Jurkat, Clone E6-1 (cell line): Measurements from ENCODE around the gene MYL10.

Source experiments
- DNase-seq: peaks from one replicate; pipeline ENCODE4 v3.0.0-alpha.2; 2011; ENCODE audit warnings: low read depth, low spot score
- H3K4me3 ChIP-seq: 2 replicates; pipeline ENCODE4 v1.5.1; 2011; ENCODE audit warnings: mild to moderate bottlenecking, low read length, control low read depth, moderate library complexity

The MYL10 gene

DNA sequence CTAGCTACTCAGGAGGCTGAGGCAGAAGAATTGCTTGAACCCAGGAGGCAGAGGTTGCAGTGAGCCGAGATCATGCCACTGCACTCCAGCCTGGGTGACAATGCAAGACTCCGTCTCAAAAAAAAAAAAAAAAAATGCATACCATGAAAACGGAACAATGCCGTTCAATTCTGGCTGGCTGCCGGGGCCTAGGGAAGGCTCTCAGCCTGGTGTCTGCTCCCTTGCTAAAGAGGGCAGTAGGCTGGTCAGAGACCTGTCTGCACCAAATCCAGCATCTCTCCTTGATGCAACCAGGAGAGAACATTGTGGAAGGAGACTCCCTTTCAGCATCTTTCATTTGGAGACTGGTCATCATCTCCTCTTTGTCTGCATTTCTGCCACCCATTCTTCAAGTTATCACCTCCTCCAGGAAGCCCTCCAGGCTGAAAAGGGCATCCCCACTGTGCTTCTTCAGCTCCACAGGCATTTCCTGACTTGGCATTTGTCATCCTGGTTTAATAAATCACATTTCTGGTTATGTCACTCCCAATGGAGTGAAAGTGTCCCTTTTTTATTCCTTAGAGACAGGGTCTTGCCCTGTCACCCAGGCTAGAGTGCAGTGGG lies 24.7 kb downstream of the MYL10 start:
- DNase-seq, result no peak
- H3K4me3 ChIP-seq, result no peak overlapping the region

DNA sequence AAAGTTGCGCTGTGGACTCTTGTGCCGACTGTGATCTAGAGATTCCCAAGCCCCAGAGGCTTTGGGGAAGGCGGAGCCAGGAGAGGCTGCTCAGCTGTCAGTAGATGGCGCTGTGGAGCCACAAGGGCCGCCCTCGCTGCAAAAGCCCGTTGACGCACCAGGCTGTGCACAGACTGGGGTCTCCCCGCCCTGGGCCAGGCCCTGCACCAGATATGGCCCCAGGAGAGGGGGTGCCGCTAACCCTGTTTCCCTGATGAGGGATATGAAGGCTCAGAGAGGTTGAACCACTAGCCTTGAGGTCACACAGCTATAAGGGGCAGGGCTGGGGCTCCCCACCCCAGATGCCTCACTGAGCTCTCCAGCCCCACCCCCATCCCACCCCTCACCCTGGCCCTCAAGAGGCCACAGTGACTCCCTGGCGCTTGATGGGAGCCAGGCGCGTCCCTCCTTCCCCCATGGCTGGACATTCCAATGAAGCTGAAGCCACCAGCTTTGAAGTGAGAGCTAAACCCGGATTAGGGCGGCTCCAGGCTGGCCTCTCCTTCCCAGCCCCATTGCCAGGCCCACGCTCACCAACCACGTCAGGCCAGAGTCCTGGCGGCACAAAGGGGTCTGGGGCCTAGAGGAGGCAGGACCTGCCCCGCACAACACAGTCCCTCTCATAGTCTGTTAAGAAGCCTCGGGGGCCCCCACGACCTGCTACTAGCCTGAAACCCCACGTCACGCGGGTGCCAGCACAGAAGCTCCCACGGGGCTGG lies 26.4 kb downstream of the MYL10 start:
- peak; percentile 57 for DNase-seq
- no peak overlapping the region for H3K4me3 ChIP-seq

DNA sequence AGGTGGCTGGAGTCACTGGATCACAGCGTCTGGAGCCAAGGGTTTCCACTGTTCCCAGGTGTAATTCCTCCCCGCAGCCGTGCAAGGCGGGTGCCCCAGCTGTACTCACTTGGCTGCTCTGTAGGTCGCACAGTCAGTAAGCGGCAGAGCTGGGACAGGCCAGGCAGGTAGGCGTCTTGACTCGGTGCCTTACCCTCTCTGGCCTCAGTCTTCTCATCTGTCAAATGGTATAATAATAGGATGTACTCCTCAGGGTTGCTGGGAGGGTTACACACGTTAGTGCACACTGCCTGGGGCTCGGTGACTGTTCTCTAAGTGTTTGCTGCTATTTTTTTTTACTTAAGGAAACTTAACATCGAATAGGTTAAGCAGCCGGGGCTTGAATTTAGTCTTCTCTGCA lies 27.0 kb downstream of the MYL10 start:
- no peak for DNase-seq
- no peak overlapping the region for H3K4me3 ChIP-seq

DNA sequence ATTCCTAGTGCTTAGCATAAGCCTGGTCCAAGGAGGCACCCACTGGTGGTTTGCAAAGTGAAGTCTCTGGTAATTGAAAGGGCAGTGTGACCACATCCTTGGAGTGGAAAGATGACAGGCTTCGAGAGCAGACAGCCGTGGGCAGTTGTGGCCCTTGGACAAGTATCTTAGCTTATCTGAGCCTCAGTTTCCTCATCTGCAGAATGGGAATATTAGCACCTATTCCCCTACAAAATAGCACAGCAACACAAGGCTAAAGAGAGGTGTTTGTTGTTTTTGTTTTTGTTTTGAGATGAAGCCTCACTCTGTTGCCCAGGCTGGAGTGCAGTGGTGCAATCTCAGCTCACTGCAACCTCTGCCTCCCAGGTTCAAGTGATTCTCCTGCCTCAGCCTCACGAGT lies 29.3 kb downstream of the MYL10 start:
- H3K4me3 ChIP-seq, result no peak overlapping the region
- DNase-seq, result no peak

DNA sequence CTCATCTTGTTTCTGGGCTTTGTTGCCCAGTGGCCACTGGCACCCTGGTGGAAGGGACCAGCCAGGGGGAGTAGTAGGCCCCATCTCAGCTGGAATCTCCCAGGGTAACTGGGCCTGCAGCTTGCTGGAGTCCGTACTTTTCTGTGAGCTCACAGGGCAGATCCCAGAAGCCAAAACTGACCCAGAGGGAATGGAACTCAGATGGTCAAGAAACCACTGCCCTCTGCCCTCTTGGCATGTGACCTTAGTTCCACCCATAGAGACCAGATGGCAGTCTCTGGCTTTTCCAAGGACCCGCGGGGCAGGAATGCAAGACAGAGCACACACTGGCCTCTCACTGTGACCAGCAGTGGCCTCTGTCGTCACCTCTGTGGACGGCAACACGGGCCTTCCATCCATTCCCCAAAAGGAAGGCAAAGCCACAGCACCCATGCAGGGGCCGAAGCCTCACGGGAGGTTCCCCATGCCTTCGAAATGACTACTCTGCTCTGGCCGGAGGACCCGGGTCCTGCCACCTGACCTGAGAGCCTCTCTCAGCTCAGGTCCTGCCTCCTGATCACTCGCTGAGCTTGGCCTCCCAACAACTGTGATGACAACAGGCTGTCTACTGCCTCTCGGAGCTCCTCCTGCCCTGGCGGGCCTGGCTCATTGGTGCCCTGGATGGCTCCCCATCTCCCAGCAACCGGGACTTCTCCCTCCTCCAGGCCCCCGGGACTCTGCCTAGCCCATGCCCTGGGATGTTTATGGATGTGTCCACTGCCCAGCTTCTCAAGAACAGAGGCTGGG lies 29.9 kb downstream of the MYL10 start:
- no peak for DNase-seq
- no peak overlapping the region for H3K4me3 ChIP-seq

DNA sequence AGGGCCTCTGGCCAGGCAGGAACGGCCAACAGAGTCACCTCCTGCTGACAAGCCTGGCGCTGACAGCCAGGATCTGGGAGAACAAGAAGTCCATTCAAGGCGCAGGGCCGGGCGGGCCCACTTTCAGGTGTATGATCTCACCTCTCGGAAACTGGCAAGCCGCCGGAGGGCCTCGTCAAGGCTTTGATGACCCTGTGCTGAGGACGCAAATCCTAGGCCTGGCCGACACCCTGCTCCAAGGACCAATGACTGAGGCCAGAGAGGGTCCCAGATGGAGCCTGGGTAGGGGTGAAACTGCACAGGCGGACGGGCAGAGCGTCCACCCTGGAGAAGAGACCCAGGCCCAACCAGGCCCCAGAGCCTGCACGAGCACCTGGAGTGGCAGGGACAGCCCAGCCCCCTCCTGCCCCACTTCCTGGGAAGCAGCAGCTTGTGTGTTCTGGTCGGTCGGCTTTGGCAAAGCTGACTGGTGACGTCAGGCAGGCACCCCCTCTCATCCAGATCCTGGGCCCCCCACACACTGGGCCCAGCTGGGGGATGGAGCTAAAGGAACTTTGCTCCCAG lies 30.6 kb downstream of the MYL10 start:
- no peak for DNase-seq
- no peak overlapping the region for H3K4me3 ChIP-seq

DNA sequence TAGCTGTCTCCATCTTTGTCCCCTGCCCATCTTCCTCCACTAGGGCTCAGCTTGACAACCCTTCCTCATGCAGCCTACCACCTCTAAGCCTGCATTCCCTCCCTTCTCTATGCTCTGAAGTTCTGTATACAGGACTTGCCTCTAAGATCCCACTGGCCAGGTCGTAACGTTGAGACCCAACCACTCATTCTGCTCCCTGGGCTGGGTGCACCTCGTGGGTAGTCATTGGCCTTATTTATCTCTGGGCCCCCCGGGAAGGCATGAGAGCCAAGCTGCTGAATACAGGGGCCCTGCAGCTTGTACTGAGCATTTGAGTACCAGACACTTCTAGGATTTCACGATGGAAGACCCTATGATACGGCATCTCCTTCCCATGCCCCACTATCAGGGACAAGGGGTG lies 31.2 kb downstream of the MYL10 start:
- no peak overlapping the region for H3K4me3 ChIP-seq

DNA sequence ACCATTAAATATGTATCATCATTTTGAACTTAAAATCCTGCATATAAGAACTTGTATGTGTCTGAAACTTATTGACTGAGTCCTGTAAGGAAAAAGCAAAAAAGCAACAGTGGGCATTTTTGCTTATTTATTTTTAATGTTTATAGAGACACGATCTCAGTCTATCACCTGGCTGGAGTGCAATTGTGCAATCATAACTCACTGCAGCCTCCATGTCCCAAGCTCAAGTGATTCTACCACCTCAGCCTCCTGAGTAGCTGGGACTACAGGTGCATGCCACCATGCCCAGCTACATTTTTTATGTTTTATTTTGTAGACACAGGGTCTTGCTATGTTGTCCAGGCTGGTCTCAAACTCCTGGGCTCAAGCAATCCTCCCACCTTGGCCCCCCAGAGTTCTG lies 32.2 kb downstream of the MYL10 start:
- no peak overlapping the region for H3K4me3 ChIP-seq
- DNase-seq, result no peak

More for the DNA sequence above, 31.2 kb downstream of the MYL10 start:
- no peak for DNase-seq

DNA sequence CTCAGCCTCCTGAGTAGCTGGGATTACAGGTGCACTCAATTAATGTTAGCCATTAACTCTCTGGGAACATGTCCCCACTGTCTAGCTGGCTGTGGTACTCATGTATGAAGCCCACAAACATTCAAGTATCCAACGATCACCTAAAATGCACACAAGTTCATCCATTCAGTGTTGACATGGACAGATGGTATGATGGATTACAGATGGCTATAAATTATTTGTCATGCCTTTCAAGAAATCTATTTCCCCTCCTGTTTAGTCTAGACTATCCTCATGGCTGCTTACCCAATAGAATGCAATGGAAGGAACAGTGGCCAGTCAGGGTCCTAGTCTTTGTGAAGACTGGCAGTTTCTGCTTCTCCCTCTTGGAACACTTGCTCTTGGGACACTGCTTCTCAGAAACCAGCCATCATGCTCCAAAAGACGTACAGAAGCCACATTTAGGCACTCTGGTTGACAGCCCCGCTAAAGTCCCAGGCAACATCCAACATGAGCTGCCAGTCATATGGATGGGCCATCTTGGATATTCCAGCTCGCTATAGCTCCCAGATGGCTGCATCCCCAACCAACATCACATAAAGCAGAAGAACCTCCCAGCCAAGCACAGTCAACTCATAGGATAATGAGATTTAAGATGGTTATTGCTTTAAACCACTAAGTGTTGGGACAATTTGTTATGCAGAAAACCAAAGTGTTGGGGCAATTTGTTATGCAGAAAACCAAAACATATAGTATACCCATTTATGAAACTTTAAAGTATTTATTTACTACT lies 33.1 kb downstream of the MYL10 start:
- DNase-seq, result no peak

DNA sequence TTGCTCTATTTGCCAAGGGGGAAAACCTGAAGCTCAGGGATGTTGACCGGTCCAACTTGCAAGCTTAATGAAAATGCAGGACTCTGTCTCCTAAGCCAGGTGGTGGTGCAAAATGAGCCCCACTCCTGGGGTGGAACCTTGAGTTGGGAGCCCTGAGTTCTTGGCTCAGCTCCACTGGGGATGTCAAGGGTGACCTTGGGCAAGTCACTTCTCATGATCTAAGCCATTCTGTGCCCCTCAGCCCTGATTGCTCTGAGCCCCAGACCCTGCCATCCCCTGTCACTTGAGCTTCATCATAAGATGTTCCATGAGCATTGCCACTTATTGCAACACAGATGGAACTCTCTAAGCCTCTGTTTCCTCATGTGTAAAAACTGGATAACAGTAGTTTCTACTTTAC lies 33.9 kb downstream of the MYL10 start:
- no peak for DNase-seq
- no peak overlapping the region for H3K4me3 ChIP-seq

More for the DNA sequence above, 33.1 kb downstream of the MYL10 start:
- no peak overlapping the region for H3K4me3 ChIP-seq

DNA sequence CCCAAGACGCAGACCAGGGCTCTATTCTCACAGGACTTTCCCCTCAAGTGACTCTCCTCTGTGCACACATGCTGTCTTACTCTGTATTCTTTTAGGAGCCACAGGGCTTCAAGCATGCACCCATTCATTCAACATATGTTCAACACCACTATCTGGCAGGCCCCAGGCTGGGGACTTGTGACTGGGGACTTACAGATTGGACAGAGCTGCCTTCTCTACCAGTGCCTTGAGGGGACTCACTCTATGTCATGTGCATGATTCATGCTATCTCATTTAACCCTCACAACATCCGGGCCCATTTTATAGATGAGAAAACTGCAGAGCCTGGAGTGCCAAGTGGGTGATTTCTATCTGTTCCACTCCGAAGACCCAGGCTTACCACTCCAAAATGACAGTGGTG lies 34.3 kb downstream of the MYL10 start:
- no peak for DNase-seq
- no peak overlapping the region for H3K4me3 ChIP-seq

DNA sequence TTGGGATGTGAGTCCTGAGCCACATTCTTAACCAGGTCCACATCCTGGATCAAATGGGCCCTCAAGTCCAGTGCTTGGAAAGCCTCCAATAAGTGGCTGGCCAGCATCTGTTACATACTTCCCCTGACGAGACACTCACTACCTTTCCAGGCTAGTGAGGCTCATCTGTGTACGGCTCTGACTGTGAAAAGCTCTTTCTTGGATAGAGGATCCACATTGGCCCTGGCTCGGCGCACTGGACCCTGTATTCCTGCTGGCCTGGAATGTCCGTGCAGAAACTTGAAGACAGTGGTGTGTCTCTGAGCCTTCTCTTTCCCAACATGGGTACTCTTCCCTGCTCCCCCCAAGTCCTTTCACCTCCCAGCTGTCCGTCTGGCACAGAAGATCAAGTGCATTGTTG lies 35.5 kb downstream of the MYL10 start:
- DNase-seq, result no peak

DNA sequence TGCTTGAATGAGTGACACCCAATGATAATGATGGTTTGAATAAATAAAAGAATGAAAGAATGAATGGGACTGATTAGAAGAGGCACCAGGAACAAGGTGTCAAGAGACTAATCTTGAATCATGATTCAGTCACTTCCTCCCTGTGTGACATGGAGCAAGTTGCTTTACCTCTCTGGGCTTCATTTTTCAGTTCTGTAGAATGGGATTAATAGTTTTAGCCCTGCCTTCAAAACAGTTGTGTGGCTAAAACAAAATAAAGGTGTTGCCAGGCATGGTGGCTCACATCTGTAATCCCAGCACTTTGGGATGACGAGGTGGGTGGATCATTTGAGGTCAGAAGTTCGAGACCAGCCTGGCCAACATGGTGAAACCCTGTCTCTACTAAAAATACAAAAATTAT lies 37.6 kb downstream of the MYL10 start:
- DNase-seq, result no peak
- no peak overlapping the region for H3K4me3 ChIP-seq

More for the DNA sequence above, 35.5 kb downstream of the MYL10 start:
- no peak overlapping the region for H3K4me3 ChIP-seq

DNA sequence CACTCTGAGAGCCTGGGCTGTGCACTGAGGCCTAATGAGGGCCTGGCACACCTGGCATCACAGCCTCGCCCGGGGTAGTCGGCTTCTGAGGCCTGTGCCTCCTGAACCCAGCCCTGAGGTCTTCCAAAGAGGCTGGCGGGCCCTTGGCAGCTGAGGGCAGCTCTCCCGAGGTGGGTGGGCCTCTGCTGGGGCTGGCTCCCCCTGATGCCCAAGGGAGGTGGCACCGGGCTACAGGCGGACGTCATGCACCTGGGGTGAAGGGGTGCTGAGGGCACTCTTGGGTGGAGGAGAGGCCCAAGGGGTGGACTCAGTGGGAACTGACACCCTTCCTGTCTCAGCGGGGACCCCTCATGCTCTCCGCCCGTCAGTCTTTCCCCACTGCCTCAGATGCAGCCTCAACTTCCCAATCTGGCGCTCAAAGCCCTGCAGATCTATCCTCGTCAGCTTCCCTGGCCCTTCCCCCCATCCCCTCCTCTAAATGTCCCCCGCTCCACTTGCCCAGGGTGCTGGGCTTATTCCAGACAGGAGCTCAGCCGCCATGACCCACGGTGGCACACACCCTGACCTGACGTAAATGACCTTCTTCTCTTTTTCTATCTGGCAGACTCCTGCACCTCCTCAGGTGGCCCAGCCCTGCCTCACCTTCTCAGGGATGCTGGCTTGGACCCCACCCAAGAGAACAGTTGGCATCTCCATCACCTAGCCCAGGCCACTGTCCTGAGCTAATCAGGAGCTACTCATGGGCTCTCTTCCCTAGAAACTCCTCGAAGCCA lies 38.2 kb downstream of the MYL10 start:
- no peak overlapping the region for H3K4me3 ChIP-seq
- no peak for DNase-seq

DNA sequence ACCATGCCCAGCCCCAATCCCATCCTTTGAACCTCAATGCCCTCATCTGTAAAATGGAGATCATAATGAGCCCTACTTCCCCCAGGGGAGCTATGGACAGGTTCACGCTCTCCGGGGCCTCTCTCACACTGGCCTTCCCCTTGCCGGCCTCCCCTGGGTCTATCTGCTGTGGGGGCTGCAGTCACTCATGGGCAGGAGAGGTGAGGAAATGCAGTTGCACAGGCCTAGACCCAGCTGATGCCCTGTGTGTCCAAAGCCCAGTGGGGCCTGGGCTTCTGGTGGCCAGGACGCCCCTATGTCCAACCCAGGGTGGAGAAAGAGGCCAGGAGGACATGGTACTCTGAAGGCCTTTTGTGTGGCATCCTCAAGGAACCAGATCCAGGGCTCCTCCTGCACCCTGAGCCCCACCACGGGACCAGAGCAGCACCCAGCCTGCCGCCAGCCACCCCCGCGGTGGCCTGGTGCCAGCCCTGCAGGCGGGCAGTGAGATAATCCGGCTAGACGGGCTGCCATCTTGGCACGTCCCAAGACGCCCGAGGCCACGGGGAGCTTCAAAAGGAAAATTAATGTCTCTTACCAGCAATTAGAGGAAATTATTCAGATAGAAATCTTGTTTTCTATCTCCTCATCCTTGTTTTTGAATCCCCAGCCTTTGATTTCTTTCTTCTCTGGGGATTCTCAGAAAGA lies 39.0 kb downstream of the MYL10 start:
- DNase-seq, result no peak
- H3K4me3 ChIP-seq, result no peak overlapping the region

DNA sequence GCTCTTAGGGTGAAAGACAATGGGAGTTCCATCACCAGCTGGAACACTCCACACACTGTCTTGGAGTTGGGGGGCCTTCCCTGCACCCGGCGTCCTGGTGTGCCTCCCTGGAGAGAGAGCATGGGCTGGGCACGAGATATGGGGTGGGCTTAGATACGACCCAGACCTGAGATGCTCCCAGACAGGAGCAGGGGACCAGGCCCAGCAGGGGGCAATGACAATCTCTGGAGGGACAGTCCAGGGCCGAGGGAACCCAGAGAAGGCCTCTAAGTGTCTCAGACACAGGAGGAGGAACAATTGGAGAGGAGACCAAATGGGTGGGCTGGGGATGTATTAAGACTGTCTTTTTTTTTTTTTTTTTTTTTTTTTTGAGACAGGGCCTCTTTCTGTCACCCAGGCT lies 40.0 kb downstream of the MYL10 start:
- no peak for DNase-seq
- H3K4me3 ChIP-seq, result no peak overlapping the region

DNA sequence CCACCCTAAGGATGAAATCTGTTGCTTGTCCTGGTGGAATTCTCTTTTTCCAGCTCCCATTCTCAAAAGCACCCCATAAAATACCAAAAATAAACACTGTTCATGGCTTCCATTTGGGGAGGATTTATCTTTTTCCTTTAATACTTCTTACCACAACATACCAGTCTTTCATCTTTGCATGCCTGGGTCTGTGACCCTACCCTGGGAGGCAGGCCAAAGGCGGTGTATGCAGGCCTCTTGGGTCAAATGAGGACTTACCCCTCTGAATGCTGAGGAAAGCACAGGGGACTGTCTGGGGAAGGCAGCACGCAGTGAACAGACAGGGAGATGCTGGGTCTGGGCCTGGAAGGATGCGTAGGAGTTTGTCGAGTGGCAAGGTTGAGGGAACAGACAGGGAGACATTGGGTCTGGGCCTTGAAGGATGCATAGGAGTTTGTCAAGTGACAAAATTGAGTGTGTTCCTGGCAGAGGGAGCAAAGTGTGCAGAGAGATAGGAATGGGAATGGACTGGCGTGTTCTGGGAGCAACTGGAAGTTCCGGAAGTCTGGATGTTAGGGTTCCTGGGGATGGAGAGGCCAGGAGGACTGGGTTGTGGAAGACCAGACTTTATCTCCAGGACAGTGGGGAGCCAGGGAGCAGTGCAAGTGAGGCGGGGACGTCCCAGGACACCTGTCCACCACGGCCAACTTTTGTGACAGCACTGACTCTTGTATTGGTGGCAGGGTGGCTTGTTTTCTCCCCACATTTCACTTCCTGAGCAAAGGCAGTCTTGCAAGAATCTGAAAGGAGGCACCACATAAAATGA lies 40.8 kb downstream of the MYL10 start:
- H3K4me3 ChIP-seq, result no peak overlapping the region
- DNase-seq, result no peak
